Psoas muscle (tissue), 8 donors: ENCODE data around the gene DNAJB11. TPM values are rescaled to one million over a fixed set of nuclear protein-coding genes. Genes with fewer than 3 reads are reported as not detected.
"Not testable (repeated sequence)": the region's sequence is repeated elsewhere in the genome, so short reads cannot be mapped to it uniquely, and the experiment has no call there.

Experiments
- ATAC-seq, 4 donors: fragments of 200-7000 bp; cut with Tn5 transposase; one replicate each; pipeline ENCODE4 v1.9.1; 2020; ENCODE audit warnings: moderate library complexity in 3 of 4, mild to moderate bottlenecking in 2 of 4
- DNase-seq, 2 donors: peaks; one replicate each; pipeline ENCODE4 v3.0.0-alpha.2; 2020
- H3K27ac ChIP-seq: fragments of 200-600 bp; one replicate; pipeline ENCODE4 v1.8.0; 2022
- H3K27me3 ChIP-seq, 3 donors: fragments of 200-600 bp in 1 of 3; one replicate each; pipeline versions ENCODE4 v1.6.1 to v1.8.0; 2013 to 2022; ENCODE audit warnings: low read length in 2 of 3, mild to moderate bottlenecking in 2 of 3, moderate library complexity in 1 of 3; ENCODE audit not compliant: insufficient read depth in 3 of 3
- H3K36me3 ChIP-seq, 2 donors: fragments of 200-600 bp in 1 of 2; one replicate each; pipeline versions ENCODE4 v1.6.1 to v1.8.0; 2013 to 2022; ENCODE audit warnings: low read depth in 1 of 2, mild to moderate bottlenecking in 1 of 2, moderate library complexity in 1 of 2; ENCODE audit not compliant: insufficient read depth in 1 of 2
- H3K4me1 ChIP-seq: fragments of 200-600 bp; one replicate; pipeline ENCODE4 v1.8.0; 2022
- H3K4me3 ChIP-seq: fragments of 200-600 bp; one replicate; pipeline ENCODE4 v1.8.0; 2022; ENCODE audit warnings: mild to moderate bottlenecking
- H3K9me3 ChIP-seq: fragments of 200-600 bp; one replicate; pipeline ENCODE4 v1.8.0; 2022
- CTCF ChIP-seq: fragments of 200-600 bp; IDR thresholded peaks from one replicate; pipeline ENCODE4 v1.8.0; 2022; ENCODE audit warnings: antibody characterized with exemption
- WGBS, 3 donors: extraction: QIAGEN DNeasy Blood & Tissue Kit; methylation state at CpG; one replicate each; pipeline versions ENCODE4 v1.1.6 to v1.1.7; 2013; 5-methylcytosine and 5-hydroxymethylcytosine counted together
- intact Hi-C, 2 donors: fragments of 100-400 bp; cut with DNase I; formaldehyde crosslinking; loops; one replicate each; pipeline versions ENCODE4 v1.11.0 to v1.14.2; 2022
- polyA plus RNA-seq, 3 donors: library from polyadenylated mRNA; stranded (reverse); fragments of 200-250 nt; gene quantifications; one replicate each; pipeline ENCODE4 v1.2.3, GENCODE V29; 2013
- total RNA-seq, 4 donors: library from RNA; stranded (reverse); fragmentation: NEBNext Ultra II Directional in 2 of 4; extraction: Animal tissue kit (Norgen Biotek cat#: 25700) in 2 of 4; gene quantifications; one replicate each; pipeline versions ENCODE4 v1.2.1 to v1.2.4, GENCODE V29; 2021 to 2023
- donor health status: healthy with polysubstance abuse.
- donor health status: DM: no; HTN: no; CAD: no; lungs with moderate emphysema.
- donor health status: Bipolar disorder and iron deficiency.
- donor health status: healthy.
- donor health status: DM: yes; HTN: yes; CAD: no.
- donor health status: DM: no; HTN: no; CAD: no.
- donor health status: DM: no; HTN: no; CAD: no.
- donor health status: DM: yes; HTN: yes; CAD: no.

The DNAJB11 gene
- total and polyA plus RNA-seq, 7 donors = 10.3 to 49.2 (median 24.2) TPM

GRCh38 chr3:186630950-186631641 lies 60.6 kb downstream of the DNAJB11 start:
- Histone ChIP-seq H3K27me3 (peaks cover 0 to 12% (median 2%) of the 10 kb centered on the region in 3 donors), H3K36me3 (no peaks in the 10 kb centered on the region), H3K4me3 (no peak overlapping the region), H3K9me3 (no peaks in the 10 kb centered on the region), H3K27ac (no peak overlapping the region), H3K4me1 (no peaks in the 10 kb centered on the region)
- DNase-seq = no peak
- ATAC-seq = no peak
- no peak for TF ChIP-seq CTCF
- 66 to 82% (median 66%) methylated on average over 6 of the region's 6 CpGs for WGBS, 3 donors
- intact Hi-C loops = no loop called here

DNA sequence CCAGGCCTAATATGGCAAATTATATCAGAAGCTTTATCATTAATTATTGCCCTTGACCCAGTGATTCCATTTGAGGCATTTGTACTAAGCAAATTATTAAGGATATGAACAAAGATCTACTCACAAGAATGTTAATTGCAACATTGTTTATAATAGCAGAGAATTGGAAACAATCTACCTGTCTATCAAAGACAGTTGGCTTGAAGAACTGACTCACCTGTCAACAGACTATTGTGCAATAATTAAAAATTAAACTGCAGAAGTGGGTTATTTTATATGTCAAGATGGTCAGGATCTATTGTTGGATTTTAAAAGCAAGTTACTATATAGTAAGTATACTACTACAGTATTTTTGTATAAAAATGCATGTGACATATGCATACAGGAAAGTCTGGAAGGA lies 63.0 kb downstream of the DNAJB11 start:
- peaks cover 0 to 16% (median 0%) of the 10 kb centered on the region in 3 donors for H3K27me3 ChIP-seq
- no peak overlapping the region for H3K27ac ChIP-seq
- H3K36me3 ChIP-seq = no peaks in the 10 kb centered on the region
- no peaks in the 10 kb centered on the region for H3K4me1 ChIP-seq
- no peak for DNase-seq
- H3K9me3 ChIP-seq = no peaks in the 10 kb centered on the region
- no peak overlapping the region for H3K4me3 ChIP-seq
- intact Hi-C loops = no loop called here
- ATAC-seq = no peak
- TF ChIP-seq CTCF = no peak

DNA sequence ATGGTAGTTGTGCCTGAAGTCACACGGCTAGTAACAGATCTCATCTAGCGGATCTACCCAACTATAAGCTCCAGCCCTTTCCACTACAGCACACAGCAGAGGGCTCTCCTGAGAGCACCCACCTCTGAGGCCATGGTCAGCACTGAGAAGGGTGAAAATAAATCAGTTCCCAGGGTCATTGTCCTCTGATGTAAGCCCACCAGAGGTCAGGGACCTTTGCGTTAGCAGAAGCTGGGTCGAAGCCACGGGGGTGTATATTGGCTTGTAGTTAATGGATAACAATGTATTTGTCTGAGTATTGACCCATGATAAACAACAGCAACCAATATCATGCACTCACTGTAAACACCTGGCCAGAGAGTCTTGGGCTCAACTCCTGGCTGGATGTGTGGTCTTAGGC lies 63.7 kb downstream of the DNAJB11 start:
- H3K9me3 ChIP-seq, H3K4me3 ChIP-seq, DNase-seq, intact Hi-C loops, H3K27ac ChIP-seq, ATAC-seq, H3K4me1 ChIP-seq, H3K36me3 ChIP-seq: not testable (repeated sequence)
- peaks cover 0 to 16% (median 0%) of the 10 kb centered on the region in 3 donors for H3K27me3 ChIP-seq
- 80 to 89% (median 87%) methylated on average over 5 of the region's 5 CpGs for WGBS, 3 donors

Other genes starting within 250 kb of the DNAJB11 start
- gene DGKG, start 208.5 kb upstream of the DNAJB11 start, total RNA-seq = 10 to 100 TPM in 2 of 4 donors, 1 to 10 TPM in 2; 5.3 to 12.1 (median 9.4) TPM
- gene DGKG, start 208.5 kb upstream of the DNAJB11 start, polyA plus RNA-seq = 10 to 100 TPM in 1 of 3 donors, 1 to 10 TPM in 2; 3.6 to 10.4 (median 6.7) TPM
- gene CRYGS, start 26.3 kb upstream of the DNAJB11 start, total RNA-seq = under 1 TPM; 0.37 to 0.75 (median 0.55) TPM
- gene CRYGS, start 26.3 kb upstream of the DNAJB11 start, polyA plus RNA-seq = 1 to 10 TPM in 1 of 3 donors, under 1 TPM in 2; 0.30 to 1.0 (median 0.65) TPM
- 1 to 10 TPM; 4.9 to 7.8 (median 6.4) TPM for gene TBCCD1, start 3.4 kb upstream of the DNAJB11 start, total RNA-seq
- gene TBCCD1, start 3.4 kb upstream of the DNAJB11 start, polyA plus RNA-seq = 10 to 100 TPM in 1 of 3 donors, 1 to 10 TPM in 2; 4.6 to 10.8 (median 7.6) TPM
- gene AHSG, start 42.3 kb downstream of the DNAJB11 start, total RNA-seq = not detected
- gene AHSG, start 42.3 kb downstream of the DNAJB11 start, polyA plus RNA-seq = not detected
- gene FETUB, start 69.7 kb downstream of the DNAJB11 start, total RNA-seq = not detected
- not detected for gene FETUB, start 69.7 kb downstream of the DNAJB11 start, polyA plus RNA-seq
- gene HRG, start 95.3 kb downstream of the DNAJB11 start, total RNA-seq = not detected
- gene HRG, start 95.3 kb downstream of the DNAJB11 start, polyA plus RNA-seq = not detected
- under 1 TPM in 2 of 4 donors, not detected in 2; 0.16 to 0.26 TPM for gene KNG1, start 146.6 kb downstream of the DNAJB11 start, total RNA-seq
- gene KNG1, start 146.6 kb downstream of the DNAJB11 start, polyA plus RNA-seq = not detected
- gene EIF4A2, start 212.9 kb downstream of the DNAJB11 start, total RNA-seq = 100 to 1,000 TPM; 541 to 778 (median 587) TPM
- 100 to 1,000 TPM; 397 to 570 (median 513) TPM for gene EIF4A2, start 212.9 kb downstream of the DNAJB11 start, polyA plus RNA-seq
- 1 to 10 TPM; 3.4 to 8.1 (median 6.0) TPM for gene RFC4, start 235.8 kb downstream of the DNAJB11 start, total RNA-seq
- gene RFC4, start 235.8 kb downstream of the DNAJB11 start, polyA plus RNA-seq = 10 to 100 TPM; 10.3 to 20.6 (median 17.2) TPM